DND-41 (cell line): Measurements from ENCODE around the gene DOC2A.
"Not testable (repeated sequence)": the region's sequence is repeated elsewhere in the genome, so short reads cannot be mapped to it uniquely, and the experiment has no call there.

Experiments used
- ATAC-seq: fragments of 200-7000 bp; cut with Tn5 transposase; 3 replicates; pipeline ENCODE4 v1.9.1; 2021; ENCODE audit warnings: low read depth; ENCODE audit not compliant: insufficient read depth
- DNase-seq: peaks from one replicate; pipeline ENCODE4 v3.0.0-alpha.2; 2020
- H2AFZ ChIP-seq: 2 replicates; pipeline ENCODE4 v1.6.0; 2012; ENCODE audit warnings: low read depth, low read length
- H3K27ac ChIP-seq: 2 replicates; pipeline ENCODE4 v1.5.1; 2012; ENCODE audit warnings: low read length, inconsistent platforms
- H3K27me3 ChIP-seq: fragments of 200-600 bp; sonication (generic); 2 replicates; pipeline ENCODE4 v1.6.0; 2012; ENCODE audit warnings: low read length, mild to moderate bottlenecking, inconsistent platforms; ENCODE audit not compliant: insufficient read depth, poor library complexity
- H3K36me3 ChIP-seq: 2 replicates; pipeline ENCODE4 v1.5.1; 2012; ENCODE audit warnings: low read length, inconsistent platforms; ENCODE audit not compliant: insufficient read depth
- H3K4me1 ChIP-seq: 2 replicates; pipeline ENCODE4 v1.5.1; 2012; ENCODE audit warnings: mild to moderate bottlenecking, low read length; ENCODE audit not compliant: insufficient read depth
- H3K4me2 ChIP-seq: 2 replicates; pipeline ENCODE4 v1.6.0; 2012; ENCODE audit warnings: mild to moderate bottlenecking, moderate library complexity, low read length, inconsistent platforms; ENCODE audit not compliant: insufficient read depth
- H3K4me3 ChIP-seq, 2 experiments: fragments of 200-600 bp in 1 of 2; shearing (Covaris generic) in 1 of 2; 2 replicates each; pipeline ENCODE4 v1.5.1; 2012 to 2016; ENCODE audit warnings: inconsistent platforms in 2 of 2, low read length in 2 of 2, mild to moderate bottlenecking in 2 of 2, low read depth in 1 of 2, moderate library complexity in 1 of 2
- H3K79me2 ChIP-seq: 2 replicates; pipeline ENCODE4 v1.6.0; 2012; ENCODE audit warnings: low read length, inconsistent platforms; ENCODE audit not compliant: insufficient read depth
- H3K9ac ChIP-seq: 2 replicates; pipeline ENCODE4 v1.6.0; 2012; ENCODE audit warnings: low read depth, mild to moderate bottlenecking, inconsistent platforms, low read length, moderate library complexity
- H3K9me3 ChIP-seq: 2 replicates; pipeline ENCODE4 v1.5.1; 2012; ENCODE audit warnings: low read length, moderate library complexity, mild to moderate bottlenecking, inconsistent platforms; ENCODE audit not compliant: insufficient read depth, severe bottlenecking
- H4K20me1 ChIP-seq: 2 replicates; pipeline ENCODE4 v1.6.0; 2012; ENCODE audit warnings: low read length; ENCODE audit not compliant: insufficient read depth
- EZH2 ChIP-seq: IDR thresholded peaks from 3 replicates; pipeline ENCODE4 v1.6.1; 2012; ENCODE audit warnings: borderline replicate concordance, low read depth, mild to moderate bottlenecking, moderate library complexity, low read length, inconsistent platforms; ENCODE audit not compliant: severe bottlenecking
- TF ChIP-seq, protein P1 (sequence below): IDR thresholded peaks from 2 replicates; pipeline ENCODE4 v1.5.1; 2012; ENCODE audit warnings: borderline replicate concordance, low read length, moderate library complexity, mild to moderate bottlenecking; ENCODE audit not compliant: poor library complexity, severe bottlenecking; ENCODE audit errors: extremely low read depth

Gene DOC2A

DNA sequence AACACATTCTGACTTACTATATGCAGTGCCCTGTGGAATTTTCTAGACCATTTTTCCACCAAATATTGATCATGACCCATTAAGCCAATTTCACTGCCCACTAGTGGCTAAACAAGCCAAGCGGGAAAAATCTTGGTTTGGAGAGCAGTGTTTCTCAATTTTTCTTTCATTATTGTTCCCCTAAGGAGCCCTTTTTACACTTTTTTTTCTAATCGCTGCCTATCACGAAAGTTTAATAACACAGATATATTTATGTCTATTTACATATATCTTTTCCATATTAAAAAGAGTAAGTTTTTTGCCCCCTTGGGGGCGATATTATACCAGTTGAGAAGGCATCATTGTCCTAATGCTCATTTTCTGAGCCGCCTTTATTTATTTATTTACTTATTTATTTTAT is 31.0 kb upstream of the DOC2A start:
- Histone ChIP-seq H3K9ac (no peak overlapping the region), H3K4me2 (no peak overlapping the region), H2AFZ (no peak overlapping the region), H4K20me1 (no peaks in the 10 kb centered on the region), H3K9me3 (no peaks in the 10 kb centered on the region), H3K4me3 (no peak overlapping the region), H3K27ac (no peak overlapping the region), H3K36me3 (no peaks in the 10 kb centered on the region), H3K4me1 (no peaks in the 10 kb centered on the region), H3K27me3 (no peaks in the 10 kb centered on the region), H3K79me2 (no peaks in the 10 kb centered on the region)
- ATAC-seq (no peak), DNase-seq (no peak)
- TF ChIP-seq, protein P1, sequence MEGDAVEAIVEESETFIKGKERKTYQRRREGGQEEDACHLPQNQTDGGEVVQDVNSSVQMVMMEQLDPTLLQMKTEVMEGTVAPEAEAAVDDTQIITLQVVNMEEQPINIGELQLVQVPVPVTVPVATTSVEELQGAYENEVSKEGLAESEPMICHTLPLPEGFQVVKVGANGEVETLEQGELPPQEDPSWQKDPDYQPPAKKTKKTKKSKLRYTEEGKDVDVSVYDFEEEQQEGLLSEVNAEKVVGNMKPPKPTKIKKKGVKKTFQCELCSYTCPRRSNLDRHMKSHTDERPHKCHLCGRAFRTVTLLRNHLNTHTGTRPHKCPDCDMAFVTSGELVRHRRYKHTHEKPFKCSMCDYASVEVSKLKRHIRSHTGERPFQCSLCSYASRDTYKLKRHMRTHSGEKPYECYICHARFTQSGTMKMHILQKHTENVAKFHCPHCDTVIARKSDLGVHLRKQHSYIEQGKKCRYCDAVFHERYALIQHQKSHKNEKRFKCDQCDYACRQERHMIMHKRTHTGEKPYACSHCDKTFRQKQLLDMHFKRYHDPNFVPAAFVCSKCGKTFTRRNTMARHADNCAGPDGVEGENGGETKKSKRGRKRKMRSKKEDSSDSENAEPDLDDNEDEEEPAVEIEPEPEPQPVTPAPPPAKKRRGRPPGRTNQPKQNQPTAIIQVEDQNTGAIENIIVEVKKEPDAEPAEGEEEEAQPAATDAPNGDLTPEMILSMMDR: peak; percentile 43
- no peak for TF ChIP-seq EZH2

DNA sequence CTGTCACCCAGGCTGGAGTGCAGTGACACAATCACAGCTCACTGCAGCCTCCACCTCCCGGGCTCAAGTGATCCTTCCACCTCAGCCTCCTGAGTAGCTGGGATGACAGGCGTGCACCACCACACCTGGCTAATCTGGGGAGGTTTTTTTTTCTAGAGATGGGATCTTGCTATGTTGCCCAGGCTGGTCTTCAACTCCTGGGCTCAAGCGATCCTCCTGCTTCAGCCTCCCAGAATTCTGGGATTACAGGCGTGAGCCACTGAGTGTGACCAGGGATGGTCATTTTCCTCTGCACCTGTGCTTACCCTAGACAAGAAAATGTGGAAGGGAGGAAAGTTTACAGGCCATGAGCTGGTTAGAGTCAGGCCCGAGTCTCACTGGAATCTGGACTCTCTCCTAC is 29.9 kb upstream of the DOC2A start:
- not testable (repeated sequence) for H3K79me2 ChIP-seq, DNase-seq, H3K27ac ChIP-seq, H3K4me3 ChIP-seq, H4K20me1 ChIP-seq, H2AFZ ChIP-seq, H3K9ac ChIP-seq, ATAC-seq, H3K4me1 ChIP-seq, H3K9me3 ChIP-seq, H3K27me3 ChIP-seq, H3K4me2 ChIP-seq, H3K36me3 ChIP-seq

DNA sequence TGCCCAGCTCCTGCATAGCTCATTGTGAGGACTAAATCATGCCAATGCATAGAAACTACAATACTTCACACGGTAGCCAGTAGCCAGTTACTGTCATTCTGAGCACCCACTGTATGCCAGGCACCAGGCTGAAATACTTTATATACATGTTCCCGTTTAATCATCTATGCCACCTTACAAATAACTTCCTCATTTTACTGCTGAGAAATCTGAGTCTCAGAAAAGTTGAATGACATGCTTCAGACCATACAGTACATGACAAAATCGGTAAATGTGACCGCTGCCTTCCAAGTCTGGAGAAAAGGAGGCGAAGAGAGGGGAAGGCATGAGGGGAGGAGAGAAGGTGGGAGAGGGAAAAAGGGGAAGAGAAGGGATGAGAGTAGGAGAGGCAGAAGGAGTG is 29.4 kb upstream of the DOC2A start:
- no peak overlapping the region for H3K4me2 ChIP-seq
- no peak overlapping the region for H3K9ac ChIP-seq
- no peaks in the 10 kb centered on the region for H3K4me1 ChIP-seq
- H3K9me3 ChIP-seq: no peaks in the 10 kb centered on the region
- no peaks in the 10 kb centered on the region for H3K27me3 ChIP-seq
- H3K4me3 ChIP-seq: no peak overlapping the region
- H3K79me2 ChIP-seq: no peaks in the 10 kb centered on the region
- TF ChIP-seq, protein P1: no peak
- TF ChIP-seq EZH2: no peak
- no peak overlapping the region for H2AFZ ChIP-seq
- H3K27ac ChIP-seq: no peak overlapping the region
- DNase-seq: no peak
- H4K20me1 ChIP-seq: no peaks in the 10 kb centered on the region
- H3K36me3 ChIP-seq: no peaks in the 10 kb centered on the region
- no peak for ATAC-seq

DNA sequence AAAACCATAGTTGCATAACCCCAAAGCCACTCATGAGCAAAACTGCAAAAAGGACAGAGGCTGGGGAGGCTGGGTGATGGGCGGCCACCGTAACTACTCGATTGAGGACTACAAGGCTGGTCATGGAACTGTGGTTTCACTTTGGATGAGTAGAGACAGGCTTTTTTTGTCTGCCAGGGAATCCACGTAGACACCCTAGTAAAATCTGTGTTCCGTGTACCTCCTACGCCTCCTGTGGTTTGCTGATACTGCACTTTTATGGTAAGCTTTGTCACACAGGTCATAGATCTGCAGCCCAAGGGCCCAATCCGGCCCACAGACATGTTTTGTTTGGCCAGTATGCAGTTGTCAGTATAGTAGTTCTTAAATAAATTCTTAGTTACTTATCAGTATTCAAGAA is 22.4 kb upstream of the DOC2A start:
- no peak overlapping the region for H3K4me2 ChIP-seq
- no peaks in the 10 kb centered on the region for H3K79me2 ChIP-seq
- no peaks in the 10 kb centered on the region for H3K36me3 ChIP-seq
- no peak overlapping the region for H3K9ac ChIP-seq
- H4K20me1 ChIP-seq: peaks cover 5% of the 10 kb centered on the region; the same call in 1 of the 2 replicates
- TF ChIP-seq EZH2: no peak
- TF ChIP-seq, protein P1: no peak
- no peak overlapping the region for H2AFZ ChIP-seq
- no peak for ATAC-seq
- H3K27me3 ChIP-seq: no peaks in the 10 kb centered on the region
- DNase-seq: no peak
- no peaks in the 10 kb centered on the region for H3K9me3 ChIP-seq
- no peak overlapping the region for H3K4me3 ChIP-seq
- H3K4me1 ChIP-seq: no peaks in the 10 kb centered on the region
- H3K27ac ChIP-seq: no peak overlapping the region
